ENCODE measurements around the gene DPH7.
"Not testable (repeated sequence)": the region's sequence is repeated elsewhere in the genome, so short reads cannot be mapped to it uniquely, and the experiment has no call there.

DPH7 gene

GRCh38 chr9:137552022-137552768 is 26.5 kb downstream of the DPH7 start:
- TF ChIP-seq ZNF274 (IDR thresholded peaks at IDR 0.05; ENCODE audit: low read depth, low read length) = no peak

GRCh38 chr9:137551264-137552021 is 27.3 kb downstream of the DPH7 start, which contains the start of gene MRPL41:
MRPL41 (plus strand) TSS chr9:137551879; CDS start chr9:137552082, 203 bp downstream.
- no peak for TF ChIP-seq ZNF274 (IDR thresholded peaks at IDR 0.05; ENCODE audit: low read depth, low read length)

More at GRCh38 chr9:137552022-137552768, 26.5 kb downstream of the DPH7 start:
- H3K4me3 ChIP-seq (ENCODE audit: low read length) = peak overlapping the region; percentile 66

GRCh38 chr9:137550958-137551263 is 27.8 kb downstream of the DPH7 start:
- peak overlapping the region; percentile 83 for H3K4me3 ChIP-seq (ENCODE audit: low read length)

More at GRCh38 chr9:137551264-137552021, 27.3 kb downstream of the DPH7 start, which contains the start of gene MRPL41:
- H3K4me3 ChIP-seq (ENCODE audit: low read length) = peak within 1 kb of the TSS; percentile 83

GRCh38 chr9:137550231-137550621 is 28.5 kb downstream of the DPH7 start, which contains the start of gene PNPLA7:
PNPLA7 (minus strand) TSS chr9:137550402; CDS start chr9:137550197, 205 bp downstream.
- H3K4me3 ChIP-seq (ENCODE audit: low read length) = peak within 1 kb of the TSS; percentile 83
- TF ChIP-seq ZNF274 (IDR thresholded peaks at IDR 0.05; ENCODE audit: low read depth, low read length) = no peak

- H3K4me3 ChIP-seq (ENCODE audit: low read length) = no peak overlapping the region
- no peak for TF ChIP-seq ZNF274 (IDR thresholded peaks at IDR 0.05; ENCODE audit: low read depth, low read length)
Measured at GRCh38 chr9:137547687-137548543, 30.8 kb downstream of the DPH7 start.

- H3K4me3 ChIP-seq (ENCODE audit: low read length) = no peak overlapping the region
- TF ChIP-seq ZNF274 (IDR thresholded peaks at IDR 0.05; ENCODE audit: low read depth, low read length) = no peak
Measured at GRCh38 chr9:137545123-137545522, 33.6 kb downstream of the DPH7 start.

GRCh38 chr9:137544176-137544760 is 34.5 kb downstream of the DPH7 start:
- TF ChIP-seq ZNF274 (IDR thresholded peaks at IDR 0.05; ENCODE audit: low read depth, low read length) = no peak

GRCh38 chr9:137543237-137543963 is 35.3 kb downstream of the DPH7 start:
- no peak overlapping the region for H3K4me3 ChIP-seq (ENCODE audit: low read length)
- TF ChIP-seq ZNF274 (IDR thresholded peaks at IDR 0.05; ENCODE audit: low read depth, low read length) = no peak

More at GRCh38 chr9:137544176-137544760, 34.5 kb downstream of the DPH7 start:
- H3K4me3 ChIP-seq (ENCODE audit: low read length) = no peak overlapping the region

GRCh38 chr9:137542486-137542885 is 36.2 kb downstream of the DPH7 start:
- no peak overlapping the region for H3K4me3 ChIP-seq (ENCODE audit: low read length)
- TF ChIP-seq ZNF274 (IDR thresholded peaks at IDR 0.05; ENCODE audit: low read depth, low read length) = no peak

GRCh38 chr9:137540536-137540935 is 38.2 kb downstream of the DPH7 start:
- TF ChIP-seq ZNF274 (IDR thresholded peaks at IDR 0.05; ENCODE audit: low read depth, low read length) = no peak
- H3K4me3 ChIP-seq (ENCODE audit: low read length) = no peak overlapping the region

- no peak for TF ChIP-seq ZNF274 (IDR thresholded peaks at IDR 0.05; ENCODE audit: low read depth, low read length)
- no peak overlapping the region for H3K4me3 ChIP-seq (ENCODE audit: low read length)
Measured at GRCh38 chr9:137538058-137538457, 40.7 kb downstream of the DPH7 start.

- H3K4me3 ChIP-seq (ENCODE audit: low read length) = not testable (repeated sequence)
Measured at GRCh38 chr9:137536594-137537131, 42.1 kb downstream of the DPH7 start.

- no peak overlapping the region for H3K4me3 ChIP-seq (ENCODE audit: low read length)
- TF ChIP-seq ZNF274 (IDR thresholded peaks at IDR 0.05; ENCODE audit: low read depth, low read length) = no peak
Measured at GRCh38 chr9:137535120-137535428, 43.7 kb downstream of the DPH7 start.
